CD4-positive, alpha-beta T cell treated with Interleukin-4 for 1 hour (primary cell): ENCODE results near the gene TBC1D19.
"Not testable (repeated sequence)": the region's sequence is repeated elsewhere in the genome, so short reads cannot be mapped to it uniquely, and the experiment has no call there.

Source experiments
- DNase-seq, 2 donors: peaks; one replicate each; pipeline ENCODE4 v3.0.0-alpha.2; 2020 to 2022

TBC1D19 gene

DNA sequence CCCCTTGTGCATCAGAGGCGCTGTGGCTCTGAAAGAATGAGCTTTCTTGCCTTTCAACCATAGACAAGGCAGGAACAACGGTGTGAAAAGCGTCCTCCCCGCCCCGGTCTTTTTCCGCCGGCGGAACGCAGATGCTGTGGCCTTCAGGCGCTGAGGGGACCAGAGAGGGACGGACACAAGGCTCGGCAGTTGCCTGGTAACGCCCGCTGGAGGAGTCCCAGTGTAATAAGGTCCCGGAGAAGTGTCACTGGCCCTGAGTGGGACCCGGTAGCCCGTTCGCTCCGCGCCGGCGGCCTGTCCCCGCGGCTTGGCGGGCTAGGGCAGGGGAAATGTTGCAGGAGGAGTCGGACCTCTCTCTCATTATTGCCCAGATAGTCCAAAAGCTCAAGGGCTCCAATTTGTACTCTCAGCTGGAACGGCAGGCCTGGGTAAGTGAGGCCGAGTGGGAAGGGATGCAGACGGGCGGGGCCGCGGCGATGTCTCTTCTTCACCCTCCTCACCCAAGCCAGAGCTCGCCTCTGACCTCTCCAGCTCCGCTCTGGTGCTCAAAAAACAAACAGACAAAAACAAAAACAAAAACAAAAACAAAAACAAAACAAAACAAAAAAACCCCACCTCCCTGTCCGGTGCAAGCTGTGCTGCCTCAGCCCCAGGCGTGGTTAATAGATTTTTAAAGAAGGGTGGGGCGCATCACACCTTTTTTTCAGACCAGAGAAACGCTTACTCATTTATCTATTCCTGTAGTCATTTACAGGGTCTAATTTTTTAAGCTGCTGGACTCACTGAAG, at the start of gene TBC1D19:
TSS of gene TBC1D19 (plus strand) at position 220 of the 788 bp plus-strand sequence. CDS start at position 330, 110 bp downstream.
- peak; percentile 89 to 92 for DNase-seq

DNA sequence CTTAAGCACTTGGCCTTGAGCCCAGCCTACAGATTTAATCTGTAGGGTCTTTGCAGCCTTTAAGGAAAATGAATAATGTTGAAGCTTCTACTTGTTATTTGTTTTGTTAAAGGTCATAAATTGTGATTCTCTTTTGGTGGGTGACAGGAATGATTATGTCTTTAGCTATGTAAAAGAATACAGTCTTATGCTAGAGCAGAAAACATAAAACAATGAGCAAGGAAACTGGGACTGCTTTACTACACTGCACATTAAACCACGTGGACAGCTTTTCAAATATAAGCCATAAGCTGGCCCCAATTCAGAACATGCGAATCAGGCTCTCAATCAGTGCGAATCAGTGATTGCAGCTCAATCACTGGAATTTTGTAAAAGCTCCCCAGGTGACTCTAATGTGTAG, 40.9 kb upstream of the TBC1D19 start:
- DNase-seq, result no peak

DNA sequence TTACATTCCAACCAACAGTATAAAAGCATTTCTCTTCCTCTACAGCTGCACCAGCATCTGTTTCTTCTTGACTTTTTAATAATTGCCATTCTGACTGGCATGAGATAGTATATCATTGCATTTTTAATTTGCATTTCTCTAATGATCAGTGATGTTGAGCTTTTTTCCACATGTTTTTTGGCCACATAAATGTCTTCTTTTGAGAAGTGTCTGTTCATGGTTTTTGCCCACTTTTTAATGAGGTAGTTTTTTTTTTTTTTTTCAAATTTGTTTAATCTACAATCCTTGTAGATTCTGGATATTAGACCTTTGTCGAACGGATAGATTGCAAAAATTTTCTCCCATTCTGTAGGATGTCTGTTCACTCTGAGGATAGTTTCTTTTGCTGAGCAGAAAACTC, 39.5 kb upstream of the TBC1D19 start:
- DNase-seq, result no peak

DNA sequence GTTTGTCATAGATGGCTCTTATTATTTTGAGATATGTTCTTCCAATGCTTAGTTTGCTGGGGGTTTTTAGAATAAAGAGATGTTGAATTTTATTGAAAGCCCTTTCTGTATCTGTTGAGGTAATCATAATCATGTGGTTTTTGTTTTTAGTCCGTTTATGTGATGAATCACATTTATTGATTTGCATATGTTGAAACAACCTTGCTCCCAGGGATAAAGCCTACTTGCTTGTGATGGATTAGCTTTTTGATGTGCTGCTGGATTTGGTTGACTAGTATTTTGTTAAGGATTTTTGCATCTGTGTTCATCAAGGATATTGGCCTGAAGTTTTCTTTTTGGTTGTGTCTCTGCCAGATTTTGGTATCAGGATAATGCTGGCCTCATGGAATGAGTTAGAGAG, 35.5 kb upstream of the TBC1D19 start:
- DNase-seq, result not testable (repeated sequence)

DNA sequence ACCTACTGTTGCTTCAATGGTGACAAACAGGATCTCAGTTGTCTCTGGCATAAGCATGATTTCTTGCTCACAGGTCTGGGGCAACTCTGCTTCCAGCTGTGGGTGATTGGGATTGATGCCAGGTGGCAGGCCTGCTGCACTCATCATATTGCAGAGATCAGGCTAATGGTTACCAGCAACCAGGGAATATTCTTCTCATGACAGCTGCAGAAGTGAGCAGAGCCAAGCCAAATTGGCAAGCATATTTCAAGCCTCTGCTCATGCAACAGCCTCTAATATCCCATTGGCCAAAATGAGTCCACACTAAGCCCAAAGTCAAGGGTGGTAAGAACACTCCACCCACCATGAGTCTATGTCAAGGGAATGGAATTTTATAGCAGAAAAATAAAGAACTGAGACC, 26.7 kb upstream of the TBC1D19 start:
- no peak for DNase-seq

DNA sequence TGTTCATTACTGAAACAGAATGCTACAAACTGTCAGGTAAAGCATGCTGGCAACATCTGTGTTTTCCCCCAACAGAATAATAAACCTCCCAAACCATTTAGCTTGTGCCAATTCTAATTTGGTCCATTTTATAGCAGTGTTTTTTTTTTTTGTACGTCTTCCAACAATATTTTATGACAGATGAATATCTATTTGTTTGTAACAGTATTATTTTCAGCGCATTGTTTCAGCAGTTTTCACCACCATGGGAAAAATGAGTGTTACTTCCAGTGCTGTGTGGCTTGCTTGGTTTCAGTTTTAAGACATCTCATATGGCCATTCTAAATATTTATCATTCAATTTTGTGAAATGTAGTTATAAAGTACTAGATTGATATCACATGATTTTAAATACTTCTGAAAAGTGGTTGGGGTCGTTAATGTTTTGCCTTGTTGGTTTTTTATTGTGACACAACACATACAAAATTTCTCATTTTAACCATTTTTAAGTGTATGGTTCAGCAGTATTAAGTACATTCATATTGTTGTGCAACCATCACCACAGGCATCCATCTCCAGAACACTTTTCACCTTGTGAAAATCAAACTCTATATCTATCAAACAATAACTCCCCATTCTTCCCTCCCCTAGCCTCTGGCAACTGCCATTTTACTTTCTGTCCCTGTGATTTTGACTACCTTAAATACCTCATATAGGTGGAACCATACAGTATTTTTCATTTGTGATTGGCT, 25.6 kb upstream of the TBC1D19 start:
- DNase-seq, result no peak

- no peak for DNase-seq
Observed at GRCh38 chr4:26566133-26566532, 17.8 kb upstream of the TBC1D19 start.

DNA sequence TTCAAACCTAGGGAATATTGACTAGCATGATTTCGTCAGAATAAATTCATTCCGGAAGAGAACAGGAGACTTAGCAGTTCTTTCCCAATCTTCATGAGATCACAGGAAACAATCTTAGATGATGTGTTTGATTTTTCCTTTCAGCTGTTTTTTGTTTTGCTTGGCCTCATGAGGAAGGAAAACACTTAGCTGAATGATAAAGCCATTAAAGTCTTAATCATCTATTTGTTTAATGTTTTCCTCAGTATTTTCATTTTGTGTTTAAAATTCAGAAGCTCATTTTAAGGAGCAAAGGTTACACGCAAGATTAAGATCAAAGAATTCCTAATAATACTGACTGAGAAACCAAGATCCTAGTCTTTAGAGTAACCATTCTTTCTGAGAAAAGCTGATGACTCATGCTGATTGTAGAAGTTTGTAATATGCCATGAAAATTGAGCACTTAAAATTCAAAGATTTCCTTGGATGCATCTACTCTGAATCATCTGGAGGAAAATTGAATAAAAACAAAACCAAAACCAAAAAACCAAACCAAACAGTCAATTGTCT, 15.4 kb upstream of the TBC1D19 start:
- no peak for DNase-seq

GRCh38 chr4:26570596-26570995, 13.3 kb upstream of the TBC1D19 start:
- DNase-seq, result no peak

DNA sequence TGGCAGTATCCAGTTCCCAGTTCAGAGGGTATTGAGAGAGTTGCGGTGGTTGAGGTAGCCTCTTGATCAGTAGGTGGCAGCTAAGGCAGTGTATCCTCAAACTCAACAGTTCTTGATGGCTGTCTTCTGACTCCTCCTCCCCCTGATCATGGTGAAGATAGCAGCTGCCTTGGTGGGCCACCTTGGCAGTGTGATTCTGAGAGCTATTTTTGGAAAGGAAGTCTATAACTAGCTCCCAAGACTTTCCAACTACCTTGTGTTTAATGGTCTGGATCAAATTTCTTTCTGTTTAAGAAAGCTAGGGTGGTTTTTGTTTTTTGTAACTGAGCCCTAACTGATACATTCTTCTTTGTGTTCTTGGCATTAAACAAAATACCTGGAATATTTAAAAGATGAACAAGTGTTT, 10.5 kb upstream of the TBC1D19 start:
- DNase-seq, result no peak

- no peak for DNase-seq
Observed at GRCh38 chr4:26574563-26574962, 9.3 kb upstream of the TBC1D19 start.

DNA sequence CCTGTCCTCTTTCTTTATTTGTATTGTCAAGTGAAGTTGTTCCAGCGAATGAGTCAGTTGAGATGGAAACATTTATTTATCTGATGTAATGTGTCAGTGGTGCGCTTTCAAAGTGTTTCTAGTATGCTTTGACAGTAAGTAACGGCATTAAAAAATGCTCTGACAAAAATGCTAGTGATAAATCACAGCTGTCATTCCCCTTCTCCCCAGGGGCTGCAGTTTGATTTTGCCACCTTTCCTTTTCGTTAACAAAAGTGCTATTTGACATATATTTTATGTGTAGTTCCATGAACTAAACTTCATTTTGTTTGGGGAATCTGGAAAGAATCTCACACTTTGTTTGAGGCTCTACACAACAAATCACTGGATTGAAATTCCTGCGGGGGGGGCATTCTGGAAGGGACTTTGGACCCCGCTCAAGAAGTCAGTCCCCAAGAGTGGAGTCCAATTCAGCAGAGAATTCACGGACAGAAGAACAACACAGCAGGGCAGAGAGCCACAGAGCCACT, 7.6 kb upstream of the TBC1D19 start:
- no peak for DNase-seq

- DNase-seq, result no peak
Observed at GRCh38 chr4:26577066-26577465, 6.8 kb upstream of the TBC1D19 start.

GRCh38 chr4:26579169-26579568, 4.7 kb upstream of the TBC1D19 start:
- DNase-seq, result no peak

GRCh38 chr4:26581341-26581740, 2.5 kb upstream of the TBC1D19 start:
- not testable (repeated sequence) for DNase-seq

- no peak for DNase-seq
Observed at GRCh38 chr4:26583538-26583864, 383 bp upstream of the TBC1D19 start.

- no peak for DNase-seq
Observed at GRCh38 chr4:26584725-26585124, 841 bp downstream of the TBC1D19 start.

DNA sequence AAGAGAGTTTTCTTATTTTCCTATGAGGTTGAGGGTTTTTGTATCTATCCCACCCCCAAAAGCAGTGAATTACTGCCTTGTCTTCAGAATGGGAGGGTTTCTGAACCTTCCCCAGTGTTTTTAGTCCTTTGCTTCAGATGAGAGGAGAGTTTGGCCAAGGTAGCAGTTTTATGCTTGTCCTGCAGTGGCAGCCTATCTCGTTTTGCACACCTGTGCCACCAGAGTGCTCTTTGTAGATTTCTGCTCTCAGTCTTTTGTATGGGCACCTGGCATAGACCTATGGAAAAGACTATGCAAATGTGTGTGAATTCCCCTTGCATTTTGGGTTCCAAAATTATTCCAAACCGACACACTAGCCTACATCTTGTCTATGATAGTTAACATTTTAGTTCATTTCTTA, 5.8 kb downstream of the TBC1D19 start:
- DNase-seq, result no peak

- no peak for DNase-seq
Observed at GRCh38 chr4:26590639-26591038, 6.8 kb downstream of the TBC1D19 start.

- not testable (repeated sequence) for DNase-seq
Observed at GRCh38 chr4:26593557-26593956, 9.7 kb downstream of the TBC1D19 start.

DNA sequence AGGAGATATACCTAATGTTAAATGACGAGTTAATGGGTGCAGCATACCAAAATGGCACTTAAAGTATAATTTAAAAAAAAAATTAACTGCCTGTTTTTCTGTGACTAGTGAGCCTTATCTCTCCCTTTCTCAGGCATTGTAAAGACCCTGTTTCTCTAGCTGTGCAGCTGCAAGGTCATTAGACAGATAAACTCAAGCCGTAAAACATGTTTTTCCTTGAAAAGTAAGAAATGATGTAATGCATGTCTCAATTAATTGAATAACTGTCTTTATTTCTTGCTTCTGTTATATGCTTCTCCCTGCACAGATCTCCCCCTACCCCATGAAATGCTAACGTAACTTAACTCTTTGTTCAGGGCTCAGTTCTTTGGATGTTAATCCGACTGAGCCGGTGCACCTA, 10.5 kb downstream of the TBC1D19 start:
- no peak for DNase-seq

- DNase-seq, result no peak
Observed at GRCh38 chr4:26594778-26595177, 10.9 kb downstream of the TBC1D19 start.

- no peak for DNase-seq
Observed at GRCh38 chr4:26596843-26597242, 13.0 kb downstream of the TBC1D19 start.

- DNase-seq, result no peak
Observed at GRCh38 chr4:26601204-26601603, 17.3 kb downstream of the TBC1D19 start.
